ENCODE data around the gene GLP2R. TPM values are rescaled to one million over a fixed set of nuclear protein-coding genes. Genes with fewer than 3 reads are reported as not detected.

GLP2R gene
- total and polyA plus RNA-seq, 3 donors from 2014 or later: 0.70 to 1.3 (median 0.81) TPM

DNA sequence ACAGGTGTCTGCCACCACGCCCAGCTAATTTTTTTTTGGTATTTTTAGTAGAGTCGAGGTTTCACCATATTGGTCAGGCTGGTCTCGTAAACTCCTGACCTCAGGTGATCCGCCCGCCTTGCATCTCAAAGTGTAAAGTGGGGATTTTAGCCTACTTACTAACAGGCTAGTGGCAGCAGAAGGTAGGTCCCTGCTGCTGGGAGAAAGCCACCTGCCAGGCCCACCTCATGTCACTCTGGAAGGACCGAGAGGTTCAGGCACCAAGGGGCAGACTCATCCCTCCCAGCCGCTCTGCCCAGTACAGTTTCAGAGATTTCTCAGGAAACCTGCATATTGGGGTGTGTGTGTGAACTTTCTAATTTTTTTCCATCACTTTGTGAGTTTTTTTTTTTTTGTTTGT, 81.4 kb downstream of the GLP2R start:
- H3K27me3 ChIP-seq: no peaks in the 10 kb centered on the region
- no peaks in the 10 kb centered on the region for H3K36me3 ChIP-seq (ENCODE audit: low read depth, missing control alignments)
- TF ChIP-seq POLR2A (IDR thresholded peaks at IDR 0.05): no peak
- TF ChIP-seq, protein P1, sequence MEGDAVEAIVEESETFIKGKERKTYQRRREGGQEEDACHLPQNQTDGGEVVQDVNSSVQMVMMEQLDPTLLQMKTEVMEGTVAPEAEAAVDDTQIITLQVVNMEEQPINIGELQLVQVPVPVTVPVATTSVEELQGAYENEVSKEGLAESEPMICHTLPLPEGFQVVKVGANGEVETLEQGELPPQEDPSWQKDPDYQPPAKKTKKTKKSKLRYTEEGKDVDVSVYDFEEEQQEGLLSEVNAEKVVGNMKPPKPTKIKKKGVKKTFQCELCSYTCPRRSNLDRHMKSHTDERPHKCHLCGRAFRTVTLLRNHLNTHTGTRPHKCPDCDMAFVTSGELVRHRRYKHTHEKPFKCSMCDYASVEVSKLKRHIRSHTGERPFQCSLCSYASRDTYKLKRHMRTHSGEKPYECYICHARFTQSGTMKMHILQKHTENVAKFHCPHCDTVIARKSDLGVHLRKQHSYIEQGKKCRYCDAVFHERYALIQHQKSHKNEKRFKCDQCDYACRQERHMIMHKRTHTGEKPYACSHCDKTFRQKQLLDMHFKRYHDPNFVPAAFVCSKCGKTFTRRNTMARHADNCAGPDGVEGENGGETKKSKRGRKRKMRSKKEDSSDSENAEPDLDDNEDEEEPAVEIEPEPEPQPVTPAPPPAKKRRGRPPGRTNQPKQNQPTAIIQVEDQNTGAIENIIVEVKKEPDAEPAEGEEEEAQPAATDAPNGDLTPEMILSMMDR (IDR thresholded peaks at IDR 0.05): no peak
- H3K27ac ChIP-seq: no peak overlapping the region
- intact Hi-C loops (cut with DNase I; ENCODE audit: low total_unique reads): no loop called here
- no peaks in the 10 kb centered on the region for H3K9me3 ChIP-seq
- H3K4me1 ChIP-seq: no peaks in the 10 kb centered on the region
- 92 to 93% methylated on average over 7 of the region's 7 CpGs for WGBS, 2 donors
- no peak for DNase-seq
- H3K4me3 ChIP-seq: no peak overlapping the region

DNA sequence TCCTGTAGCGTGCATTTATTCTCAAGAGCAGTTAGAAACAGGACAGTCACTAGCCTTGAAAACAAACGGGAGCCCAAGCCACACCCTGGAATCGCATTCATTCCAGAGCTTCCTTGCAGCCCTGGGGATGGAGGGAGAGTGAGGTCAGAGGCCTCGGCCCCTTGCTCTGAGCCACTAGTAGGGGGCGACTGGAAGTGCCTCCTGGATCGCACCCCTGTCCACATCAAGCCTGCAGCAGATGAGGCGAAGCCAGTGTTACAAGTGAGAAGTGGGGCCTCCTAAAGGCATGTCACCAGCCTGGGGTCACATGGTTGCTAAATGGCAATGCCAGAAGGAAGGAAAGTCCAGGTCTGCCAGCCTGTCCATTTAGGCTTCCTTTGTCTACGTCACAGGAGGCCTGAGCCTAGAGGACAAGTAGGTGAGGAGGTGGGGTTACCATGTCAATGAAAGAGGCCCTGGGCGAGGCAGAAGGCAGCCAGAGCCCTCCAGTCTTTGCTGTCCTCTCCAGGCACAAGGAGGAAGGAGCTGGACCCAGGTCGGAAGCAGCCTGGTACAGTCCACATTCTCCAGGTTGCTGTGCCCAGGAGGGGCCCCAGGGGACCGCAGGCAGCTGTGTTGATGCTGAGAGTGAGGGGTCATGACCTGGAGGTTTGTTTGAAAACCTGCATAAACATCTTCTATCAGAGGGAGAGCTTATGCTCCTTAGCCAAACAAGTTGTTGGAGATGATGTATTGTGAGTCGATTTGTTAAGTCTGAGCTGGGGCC, 82.3 kb downstream of the GLP2R start:
- intact Hi-C loops (cut with DNase I; ENCODE audit: low total_unique reads): no loop called here
- WGBS, 2 donors: 64 to 65% methylated on average over 10 to 12 of the region's 12 CpGs
- Histone ChIP-seq H3K4me1 (no peaks in the 10 kb centered on the region), H3K4me3 (no peak overlapping the region), H3K9me3 (no peaks in the 10 kb centered on the region), H3K36me3 (ENCODE audit: low read depth, missing control alignments) (no peaks in the 10 kb centered on the region), H3K27ac (no peak overlapping the region), H3K27me3 (no peaks in the 10 kb centered on the region)
- no peak for DNase-seq
- TF ChIP-seq, protein P1 (IDR thresholded peaks at IDR 0.05): no peak
- no peak for TF ChIP-seq POLR2A (IDR thresholded peaks at IDR 0.05)

DNA sequence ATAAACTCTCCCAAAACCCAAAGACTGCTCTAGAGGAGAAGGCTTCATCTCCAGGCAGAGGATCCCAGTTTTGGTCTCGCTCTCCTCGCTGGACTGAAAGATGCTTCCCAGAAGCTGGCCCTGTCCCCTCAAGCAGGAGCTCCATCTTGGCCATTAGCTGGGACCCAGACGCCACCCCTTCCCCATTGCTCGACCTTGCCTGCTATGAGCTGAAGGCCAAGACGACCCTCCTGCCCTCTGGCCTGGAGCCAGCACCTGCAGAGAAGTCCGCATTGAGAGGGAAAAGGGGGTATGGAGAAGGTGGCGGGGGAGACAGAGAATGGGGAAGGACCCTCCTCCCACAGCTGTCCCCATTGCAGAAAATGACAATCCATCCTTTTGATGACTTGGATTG, 82.9 kb downstream of the GLP2R start:
- no peak overlapping the region for H3K4me3 ChIP-seq
- no peaks in the 10 kb centered on the region for H3K36me3 ChIP-seq (ENCODE audit: low read depth, missing control alignments)
- no peaks in the 10 kb centered on the region for H3K9me3 ChIP-seq
- H3K27ac ChIP-seq: no peak overlapping the region
- 71 to 79% methylated on average over 4 to 7 of the region's 7 CpGs for WGBS, 2 donors
- H3K4me1 ChIP-seq: no peaks in the 10 kb centered on the region
- no peaks in the 10 kb centered on the region for H3K27me3 ChIP-seq
- TF ChIP-seq POLR2A (IDR thresholded peaks at IDR 0.05): no peak
- TF ChIP-seq, protein P1 (IDR thresholded peaks at IDR 0.05): no peak
- DNase-seq: no peak
- intact Hi-C loops (cut with DNase I; ENCODE audit: low total_unique reads): no loop called here

DNA sequence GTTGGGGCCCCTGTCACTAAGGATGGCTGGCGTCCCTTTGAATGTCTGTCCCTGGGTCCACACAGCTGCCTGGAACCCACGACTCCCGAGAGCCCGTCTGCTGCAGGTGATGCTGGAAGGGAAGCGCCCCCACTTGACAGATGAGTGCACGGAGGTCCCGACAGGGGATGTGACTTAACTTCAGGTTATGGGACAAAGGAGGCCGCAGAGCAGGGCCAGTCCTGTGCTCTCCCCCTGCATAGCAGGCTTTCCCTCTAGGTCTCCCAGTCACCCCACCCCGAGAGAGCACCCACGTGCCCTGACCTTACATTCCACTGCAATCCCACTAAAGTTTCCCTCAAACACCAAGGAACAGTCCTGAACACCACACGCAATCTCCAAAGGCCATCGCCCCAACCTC, 85.4 kb downstream of the GLP2R start:
- TF ChIP-seq, protein P1 (IDR thresholded peaks at IDR 0.05): no peak
- no peak for TF ChIP-seq POLR2A (IDR thresholded peaks at IDR 0.05)
- Histone ChIP-seq H3K9me3 (no peaks in the 10 kb centered on the region), H3K27me3 (no peaks in the 10 kb centered on the region), H3K4me3 (no peak overlapping the region), H3K36me3 (ENCODE audit: low read depth, missing control alignments) (no peaks in the 10 kb centered on the region), H3K4me1 (no peaks in the 10 kb centered on the region), H3K27ac (no peak overlapping the region)
- no peak for DNase-seq
- intact Hi-C loops (cut with DNase I; ENCODE audit: low total_unique reads): no loop called here
- 87 to 90% methylated on average over 9 to 12 of the region's 12 CpGs for WGBS, 2 donors
